GM19468 (cell line): Measurements from ENCODE around the gene CMIP.

ENCODE experiments used
- ATAC-seq: cut with Tn5 transposase; IDR thresholded peaks from one replicate; pipeline ENCODE4 v1.9.1; 2021; ENCODE audit warnings: mild to moderate bottlenecking, moderate library complexity, moderate number of reproducible peaks; ENCODE audit not compliant: unreplicated experiment; ENCODE audit errors: extremely low read depth

CMIP gene

GRCh38 chr16:81592353-81592866 is 147.8 kb downstream of the CMIP start:
- no peak for ATAC-seq

GRCh38 chr16:81593481-81593880 is 148.9 kb downstream of the CMIP start:
- no peak for ATAC-seq

GRCh38 chr16:81595629-81596292 is 151.2 kb downstream of the CMIP start:
- ATAC-seq, result no peak

- ATAC-seq, result no peak
These were observed 152.6 kb downstream of the CMIP start for GRCh38 chr16:81597079-81597658.

GRCh38 chr16:81598083-81598482 is 153.5 kb downstream of the CMIP start:
- ATAC-seq, result no peak

- no peak for ATAC-seq
These were observed 154.6 kb downstream of the CMIP start for GRCh38 chr16:81599034-81599744.

- no peak for ATAC-seq
These were observed 155.7 kb downstream of the CMIP start for GRCh38 chr16:81600275-81600674.

- no peak for ATAC-seq
These were observed 156.4 kb downstream of the CMIP start for GRCh38 chr16:81601008-81601428.

- no peak for ATAC-seq
These were observed 157.1 kb downstream of the CMIP start for GRCh38 chr16:81601601-81602255.

GRCh38 chr16:81602256-81602776 is 157.7 kb downstream of the CMIP start:
- no peak for ATAC-seq

GRCh38 chr16:81602792-81603191 is 158.2 kb downstream of the CMIP start:
- ATAC-seq, result no peak

- ATAC-seq, result no peak
These were observed 160.4 kb downstream of the CMIP start for GRCh38 chr16:81604960-81605383.

GRCh38 chr16:81606039-81606438 is 161.4 kb downstream of the CMIP start:
- no peak for ATAC-seq

- ATAC-seq, result no peak
These were observed 162.4 kb downstream of the CMIP start for GRCh38 chr16:81607006-81607405.

- ATAC-seq, result no peak
These were observed 163.4 kb downstream of the CMIP start for GRCh38 chr16:81607805-81608522.

GRCh38 chr16:81608523-81609209 is 164.1 kb downstream of the CMIP start:
- ATAC-seq, result no peak

GRCh38 chr16:81609323-81609892 is 164.8 kb downstream of the CMIP start:
- no peak for ATAC-seq

GRCh38 chr16:81610144-81610842 is 165.7 kb downstream of the CMIP start:
- no peak for ATAC-seq
